ENCODE results near the gene CBR1.

- no peak for TF ChIP-seq CTCF (IDR thresholded peaks at IDR 0.05)
- no peak for TF ChIP-seq POLR2A (IDR thresholded peaks at IDR 0.05)
These were observed 23.7 kb downstream of the CBR1 start for GRCh38 chr21:36093512-36093911.
